Natural killer cell (primary cell): ENCODE data around the gene ANKRD49. TPM values are rescaled to one million over a fixed set of nuclear protein-coding genes. Genes with fewer than 3 reads are reported as not detected.

Experiments
- ATAC-seq, 3 donors: fragments of 150-1000 bp in 2 of 3; fragments of 200-7000 bp in 1 of 3; cut with Tn5 transposase; 1 replicate in 1 of 3; 2 replicates in 2 of 3; pipeline ENCODE4 v1.10.0; 2021; ENCODE audit warnings: mild to moderate bottlenecking in 2 of 3, moderate library complexity in 2 of 3
- DNase-seq, 2 donors: peaks; one replicate each; pipeline versions ENCODE4 v3.0.0 to v3.0.0-alpha.2; 2013 to 2021; ENCODE audit warnings: mixed read lengths in 1 of 2
- H3K27ac ChIP-seq: one replicate; pipeline ENCODE4 v1.5.1; 2013; ENCODE audit warnings: mild to moderate bottlenecking, low read length
- H3K27me3 ChIP-seq: one replicate; pipeline ENCODE4 v1.6.1; 2013; ENCODE audit warnings: low read length; ENCODE audit not compliant: control insufficient read depth, insufficient read depth
- H3K36me3 ChIP-seq: one replicate; pipeline ENCODE4 v1.6.1; 2013; ENCODE audit warnings: low read length; ENCODE audit not compliant: control insufficient read depth, insufficient read depth
- H3K4me1 ChIP-seq: one replicate; pipeline ENCODE4 v1.6.1; 2013; ENCODE audit warnings: low read length; ENCODE audit not compliant: control insufficient read depth, insufficient read depth
- H3K4me3 ChIP-seq: one replicate; pipeline ENCODE4 v1.5.1; 2013; ENCODE audit warnings: low read length
- H3K9me3 ChIP-seq: one replicate; pipeline ENCODE4 v1.6.1; 2013; ENCODE audit warnings: low read length; ENCODE audit not compliant: control insufficient read depth, insufficient read depth
- H3K27ac Mint-ChIP-seq, 2 donors: one replicate each; pipeline ENCODE4 v1.8.0; 2022; ENCODE audit warnings: mild to moderate bottlenecking in 2 of 2, mixed read lengths in 2 of 2, moderate library complexity in 1 of 2
- H3K27me3 Mint-ChIP-seq, 2 donors: one replicate each; pipeline ENCODE4 v1.8.0; 2022; ENCODE audit warnings: low read depth in 2 of 2, mixed read lengths in 2 of 2
- H3K36me3 Mint-ChIP-seq: one replicate; pipeline ENCODE4 v1.8.0; 2022; ENCODE audit warnings: mixed read lengths
- H3K4me1 Mint-ChIP-seq, 2 donors: one replicate each; pipeline ENCODE4 v1.8.0; 2022; ENCODE audit warnings: mixed read lengths in 2 of 2
- H3K4me3 Mint-ChIP-seq: one replicate; pipeline ENCODE4 v1.8.0; 2022; ENCODE audit warnings: mild to moderate bottlenecking, moderate library complexity, mixed read lengths
- H3K9me3 Mint-ChIP-seq, 2 donors: one replicate each; pipeline ENCODE4 v1.8.0; 2022; ENCODE audit warnings: mixed read lengths in 2 of 2
- WGBS: methylation state at CpG from one replicate; pipeline ENCODE4 v1.1.7; 2013; ENCODE audit warnings: missing lambda C conversion rate; ENCODE audit not compliant: insufficient coverage; 5-methylcytosine and 5-hydroxymethylcytosine counted together
- intact Hi-C: fragments of 100-400 bp; cut with micrococcal nuclease; formaldehyde crosslinking; loops from one replicate; pipeline ENCODE4 v1.14.2; 2022
- total RNA-seq, 4 donors: library from RNA; stranded (reverse); fragments of 120-200 nt in 1 of 4; gene quantifications; one replicate each; pipeline versions ENCODE4 v1.2.3 to v1.2.4, GENCODE V29; 2013 to 2022
- TF ChIP-seq, protein P1 (sequence below): fragments of 200-600 bp; IDR thresholded peaks from one replicate; pipeline ENCODE4 v1.8.0; 2022; ENCODE audit warnings: antibody characterized with exemption

ANKRD49 gene
- total RNA-seq, 3 donors from 2014 or later (not counting 1 experiment from before 2014, with no cell fraction given), result 47.7 to 55.6 (median 52.6) TPM

DNA sequence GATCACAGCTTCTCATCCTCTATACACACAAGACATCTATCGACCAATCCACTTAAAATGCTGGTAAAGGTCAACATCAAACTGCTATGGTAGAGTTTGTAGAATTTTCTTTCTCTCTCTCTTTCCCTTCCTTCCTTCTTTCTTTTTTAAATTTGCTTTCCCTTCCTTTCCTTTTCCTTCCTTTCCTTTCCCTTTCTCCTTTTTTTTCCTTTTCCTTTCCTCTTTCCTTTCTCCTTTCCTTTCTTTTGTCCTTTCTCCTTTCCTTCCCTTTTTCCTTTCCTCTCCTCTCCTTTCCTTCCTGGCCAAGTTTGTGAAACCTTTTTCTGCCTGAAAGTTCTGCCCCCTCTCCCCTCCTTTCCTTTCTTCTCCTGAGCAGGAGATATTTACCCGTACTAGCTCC, 21.6 kb downstream of the ANKRD49 start:
- TF ChIP-seq, protein P1, sequence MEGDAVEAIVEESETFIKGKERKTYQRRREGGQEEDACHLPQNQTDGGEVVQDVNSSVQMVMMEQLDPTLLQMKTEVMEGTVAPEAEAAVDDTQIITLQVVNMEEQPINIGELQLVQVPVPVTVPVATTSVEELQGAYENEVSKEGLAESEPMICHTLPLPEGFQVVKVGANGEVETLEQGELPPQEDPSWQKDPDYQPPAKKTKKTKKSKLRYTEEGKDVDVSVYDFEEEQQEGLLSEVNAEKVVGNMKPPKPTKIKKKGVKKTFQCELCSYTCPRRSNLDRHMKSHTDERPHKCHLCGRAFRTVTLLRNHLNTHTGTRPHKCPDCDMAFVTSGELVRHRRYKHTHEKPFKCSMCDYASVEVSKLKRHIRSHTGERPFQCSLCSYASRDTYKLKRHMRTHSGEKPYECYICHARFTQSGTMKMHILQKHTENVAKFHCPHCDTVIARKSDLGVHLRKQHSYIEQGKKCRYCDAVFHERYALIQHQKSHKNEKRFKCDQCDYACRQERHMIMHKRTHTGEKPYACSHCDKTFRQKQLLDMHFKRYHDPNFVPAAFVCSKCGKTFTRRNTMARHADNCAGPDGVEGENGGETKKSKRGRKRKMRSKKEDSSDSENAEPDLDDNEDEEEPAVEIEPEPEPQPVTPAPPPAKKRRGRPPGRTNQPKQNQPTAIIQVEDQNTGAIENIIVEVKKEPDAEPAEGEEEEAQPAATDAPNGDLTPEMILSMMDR, result no peak
- no peak overlapping the region for H3K27ac ChIP-seq
- Mint-ChIP-seq H3K27me3 (peaks cover 8 to 14% of the 10 kb centered on the region in 2 donors), H3K36me3 (no peaks in the 10 kb centered on the region), H3K27ac (no peak overlapping the region), H3K9me3 (no peaks in the 10 kb centered on the region), H3K4me3 (no peak overlapping the region), H3K4me1 (peaks cover 17 to 22% of the 10 kb centered on the region in 2 donors)
- DNase-seq (no peak), ATAC-seq (no peak)
- no peaks in the 10 kb centered on the region for H3K27me3 ChIP-seq
- 82% methylated on average over 1 of the region's 2 CpGs for WGBS
- no peaks in the 10 kb centered on the region for H3K9me3 ChIP-seq
- intact Hi-C loops, result loop anchor here (5.0 kb wide), 1 partner anchor 1247 kb away; no protein-coding TSS in a partner anchor
- no peak overlapping the region for H3K4me3 ChIP-seq
- peaks cover 11% of the 10 kb centered on the region for H3K4me1 ChIP-seq
- no peaks in the 10 kb centered on the region for H3K36me3 ChIP-seq

DNA sequence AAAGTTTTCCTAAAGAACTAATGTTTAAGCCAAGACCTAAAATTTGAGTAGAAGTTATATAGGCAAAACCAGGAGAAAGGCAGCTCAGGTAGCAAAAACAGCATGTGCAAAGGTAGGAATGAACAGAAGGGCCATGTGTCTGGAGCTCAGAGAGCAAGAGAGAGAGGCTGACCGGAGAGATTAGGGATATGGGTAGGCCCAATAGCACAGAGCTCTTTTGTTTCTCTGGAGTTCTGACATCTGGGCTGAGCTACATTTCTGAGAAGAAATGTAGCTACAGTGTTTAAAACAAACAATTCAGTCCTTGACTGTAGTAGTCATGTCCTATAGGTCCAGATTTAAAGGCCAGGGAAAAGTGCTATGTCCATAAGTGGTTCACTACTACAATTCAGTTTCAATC, 22.9 kb downstream of the ANKRD49 start:
- H3K36me3 Mint-ChIP-seq, result no peaks in the 10 kb centered on the region
- DNase-seq (no peak), ATAC-seq (no peak)
- H3K4me3 Mint-ChIP-seq, result no peak overlapping the region
- no peaks in the 10 kb centered on the region for H3K9me3 Mint-ChIP-seq
- peaks cover 8 to 9% of the 10 kb centered on the region in 2 donors for H3K27me3 Mint-ChIP-seq
- H3K27ac Mint-ChIP-seq, result no peak overlapping the region
- TF ChIP-seq, protein P1, result no peak
- Histone ChIP-seq H3K4me1 (peaks cover 11% of the 10 kb centered on the region), H3K4me3 (no peak overlapping the region), H3K27me3 (no peaks in the 10 kb centered on the region), H3K36me3 (no peaks in the 10 kb centered on the region), H3K9me3 (no peaks in the 10 kb centered on the region), H3K27ac (no peak overlapping the region)
- 53% methylated on average over 1 of the region's 1 CpG for WGBS
- H3K4me1 Mint-ChIP-seq, result peaks cover 15 to 17% of the 10 kb centered on the region in 2 donors
- intact Hi-C loops, result loop anchor here (5.0 kb wide), 1 partner anchor 1246 kb away; no protein-coding TSS in a partner anchor

DNA sequence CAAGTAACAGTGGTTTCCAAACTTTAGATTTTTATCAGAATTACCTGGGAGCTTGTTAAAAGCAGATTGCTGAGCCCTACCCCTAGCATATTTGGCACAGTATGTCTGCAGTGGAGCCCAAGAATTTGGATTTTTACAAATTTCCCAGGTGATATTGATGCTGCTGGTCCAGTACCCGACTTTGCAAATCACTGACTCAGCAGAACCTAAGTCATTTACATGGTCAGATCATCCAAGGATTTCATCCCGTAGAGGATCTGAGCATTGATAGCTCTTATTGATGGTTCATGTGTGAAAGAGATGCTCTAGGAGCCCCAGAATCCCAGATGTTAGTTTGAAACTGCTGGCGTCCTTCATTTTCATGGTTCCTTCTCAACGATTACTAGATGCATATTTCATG, 24.5 kb downstream of the ANKRD49 start:
- no peak for DNase-seq

More for the DNA sequence above, 24.5 kb downstream of the ANKRD49 start:
- Mint-ChIP-seq H3K4me1 (peaks cover under 1% of the 10 kb centered on the region in 2 donors), H3K9me3 (no peaks in the 10 kb centered on the region), H3K27ac (no peak overlapping the region), H3K27me3 (peaks cover 8 to 15% of the 10 kb centered on the region in 2 donors), H3K36me3 (no peaks in the 10 kb centered on the region), H3K4me3 (no peak overlapping the region)
- intact Hi-C loops, result loop anchor here (5.0 kb wide), 1 partner anchor 1244 kb away; no protein-coding TSS in a partner anchor
- TF ChIP-seq, protein P1, result no peak
- no peak overlapping the region for H3K4me3 ChIP-seq
- H3K9me3 ChIP-seq, result no peaks in the 10 kb centered on the region
- 78% methylated on average over 4 of the region's 4 CpGs for WGBS
- H3K4me1 ChIP-seq, result no peaks in the 10 kb centered on the region
- no peak overlapping the region for H3K27ac ChIP-seq
- no peaks in the 10 kb centered on the region for H3K36me3 ChIP-seq
- ATAC-seq, result no peak
- H3K27me3 ChIP-seq, result no peaks in the 10 kb centered on the region
